ENCODE results near the gene STAM2. TPM values are rescaled to one million over a fixed set of nuclear protein-coding genes. Genes with fewer than 3 reads are reported as not detected.

The STAM2 gene
- polyA plus RNA-seq, 3 donors, result 39.0 to 56.6 (median 47.4) TPM

GRCh38 chr2:152078662-152079061, 96.9 kb downstream of the STAM2 start:
- no peak for DNase-seq

DNA sequence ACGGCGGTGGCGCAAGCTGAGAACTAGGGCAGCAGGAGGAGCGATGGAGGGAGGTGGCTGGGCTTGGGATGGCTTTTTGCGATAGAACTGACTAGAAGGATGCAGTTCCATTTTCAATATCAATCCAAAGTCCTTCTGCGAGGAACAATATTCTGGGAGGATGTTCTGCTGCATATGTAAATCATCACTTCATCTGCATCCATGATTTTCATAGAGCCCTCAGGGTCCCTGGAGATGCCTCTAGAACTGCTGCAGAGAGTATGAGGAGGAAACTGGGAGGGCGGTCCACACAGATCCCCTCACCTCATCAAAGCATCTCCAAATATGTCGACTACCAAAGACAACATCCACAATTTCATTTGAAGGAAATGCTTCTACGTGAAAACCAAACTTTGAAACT, 97.5 kb downstream of the STAM2 start:
- DNase-seq, result no peak

DNA sequence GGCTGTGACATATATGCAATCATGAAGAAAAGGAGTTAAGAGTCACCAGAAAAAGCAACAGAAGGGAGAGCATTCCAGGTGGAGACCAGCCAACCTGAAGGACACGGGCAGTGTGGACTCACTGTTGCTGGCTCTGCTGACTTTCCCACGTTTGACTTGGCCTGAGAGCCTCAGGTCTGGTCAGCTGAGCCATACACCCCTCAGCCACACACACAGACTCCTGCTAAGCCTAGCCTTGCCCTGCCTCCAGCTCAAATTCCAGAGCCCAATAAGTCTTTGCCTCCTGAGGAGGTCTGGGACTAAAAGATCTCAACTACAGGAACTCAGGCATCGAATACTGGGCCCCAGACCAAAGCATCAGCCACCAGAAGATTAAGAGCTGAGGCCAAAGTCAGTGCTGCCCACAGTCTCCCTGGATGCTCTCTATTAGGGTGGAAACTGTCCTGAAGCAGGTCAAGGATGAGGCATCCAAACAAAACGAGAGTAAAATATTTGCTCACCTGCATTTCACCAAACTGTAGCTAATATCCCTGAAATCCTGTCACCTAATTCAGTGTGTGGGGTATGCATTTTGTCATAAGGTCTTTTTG, 100.0 kb downstream of the STAM2 start:
- DNase-seq, result no peak

GRCh38 chr2:152072011-152072410, 103.6 kb downstream of the STAM2 start:
- no peak for DNase-seq

DNA sequence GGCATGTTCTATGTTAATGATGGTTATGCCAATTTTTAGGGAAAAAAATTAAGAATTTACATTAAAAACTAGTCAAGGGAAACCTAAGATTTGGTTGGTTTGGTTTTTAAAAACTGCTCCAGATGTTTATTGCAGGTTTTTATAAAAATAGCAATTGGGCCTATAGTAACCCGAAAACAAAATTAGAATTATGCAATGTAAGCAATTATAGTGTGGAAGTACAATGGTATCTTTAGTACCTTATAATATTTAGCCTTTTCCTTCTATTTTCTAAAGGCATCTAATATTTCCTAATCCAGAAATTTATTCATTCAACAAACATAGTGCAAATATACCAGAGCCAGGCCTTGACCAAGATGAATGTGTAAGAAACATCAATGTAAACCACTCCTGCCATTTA, 104.0 kb downstream of the STAM2 start:
- no peak for DNase-seq

DNA sequence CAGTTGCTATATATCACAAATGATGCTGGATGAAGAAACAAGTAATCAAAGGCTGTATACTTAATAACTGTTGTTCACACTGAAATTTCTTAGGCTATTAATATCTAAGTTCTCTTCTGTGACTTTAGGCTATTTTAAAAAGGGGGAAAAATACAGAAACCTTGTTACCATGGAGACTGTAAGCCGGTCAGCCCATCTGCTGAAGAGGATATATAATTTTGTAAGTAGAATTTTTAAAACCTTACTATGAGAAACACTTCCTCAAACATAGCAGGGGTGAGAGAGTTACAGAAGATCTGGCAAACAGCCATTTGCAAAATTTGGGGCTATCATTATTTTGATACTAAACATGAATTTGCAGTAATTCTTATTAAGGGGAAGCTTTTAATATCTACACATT, 104.5 kb downstream of the STAM2 start:
- DNase-seq, result no peak

DNA sequence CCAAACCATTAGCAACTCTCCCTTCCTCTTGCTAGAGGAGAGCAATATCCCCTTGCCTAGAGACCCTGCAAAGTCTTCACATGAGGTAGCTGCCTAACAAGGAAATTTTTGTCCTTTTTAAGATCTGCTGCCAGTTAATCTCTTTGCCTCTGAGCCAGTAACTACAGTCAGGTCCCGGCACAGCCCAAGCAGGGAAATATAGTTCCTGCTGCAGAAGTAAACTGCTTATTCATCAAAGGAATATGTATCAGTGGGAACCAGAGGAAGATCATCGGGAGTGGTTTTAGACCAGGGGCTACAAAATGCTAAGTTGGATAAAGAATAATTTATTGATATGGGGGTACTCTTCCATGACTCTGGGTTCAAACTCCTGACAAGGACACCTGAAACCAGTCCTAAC, 107.3 kb downstream of the STAM2 start:
- DNase-seq, result no peak

GRCh38 chr2:152067823-152068222, 107.7 kb downstream of the STAM2 start:
- DNase-seq, result no peak

Other genes starting within 250 kb of the STAM2 start
- gene CACNB4, start 76.7 kb downstream of the STAM2 start, polyA plus RNA-seq (ENCODE audit: insufficient read length in 3 of 3), result 10 to 100 TPM in 2 of 3 donors, 1 to 10 TPM in 1; 9.5 to 14.4 (median 13.3) TPM
- 100 to 1,000 TPM in 1 of 3 donors, 10 to 100 TPM in 2; 86.0 to 102 (median 99.9) TPM for gene FMNL2, start 159.4 kb upstream of the STAM2 start, polyA plus RNA-seq (ENCODE audit: insufficient read length in 3 of 3)

Data from renal pelvis (tissue), 4 donors.